Measurements from ENCODE around the gene CD247.

DNA sequence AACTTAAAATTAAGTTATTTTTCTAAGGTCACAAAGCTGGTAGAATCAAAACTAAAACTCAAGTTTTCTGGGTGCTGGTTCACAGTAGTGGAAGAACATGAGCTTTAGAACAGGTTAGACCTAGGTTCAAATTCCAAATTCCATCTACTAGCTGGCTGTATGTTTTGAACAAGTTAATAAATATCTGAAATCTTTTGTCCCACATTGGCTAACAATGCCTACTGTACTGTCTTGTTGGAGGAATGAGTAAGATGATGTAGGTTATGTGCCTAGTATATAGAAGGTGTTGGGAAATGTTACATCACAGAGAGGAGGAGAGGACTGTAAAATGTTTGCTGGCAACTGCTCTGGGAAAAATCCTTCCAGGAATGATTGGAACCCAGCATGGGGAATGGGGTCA, 14.0 kb upstream of the CD247 start:
- TF ChIP-seq POLR2A (IDR thresholded peaks at IDR 0.05; ENCODE audit: low read depth, low read length), result no peak
- no peak for TF ChIP-seq POLR2AphosphoS5 (IDR thresholded peaks at IDR 0.05; ENCODE audit: low read depth, low read length)
- no peak for TF ChIP-seq TAF1 (IDR thresholded peaks at IDR 0.05; ENCODE audit: low read depth, low read length)
- no peak for TF ChIP-seq SPI1 (IDR thresholded peaks at IDR 0.05; ENCODE audit: low read depth, low read length)
- no peak for TF ChIP-seq PAX5 (IDR thresholded peaks at IDR 0.05; ENCODE audit: insufficient read depth, low read length, severe bottlenecking)

All from GM12891 (cell line).